Inflammatory macrophage (primary cell): ENCODE data around the gene SLC35F3.

Source experiments
- DNase-seq, 2 donors: peaks; one replicate each; pipeline ENCODE4 v3.0.0-alpha.2; 2020 to 2022

Gene SLC35F3

DNA sequence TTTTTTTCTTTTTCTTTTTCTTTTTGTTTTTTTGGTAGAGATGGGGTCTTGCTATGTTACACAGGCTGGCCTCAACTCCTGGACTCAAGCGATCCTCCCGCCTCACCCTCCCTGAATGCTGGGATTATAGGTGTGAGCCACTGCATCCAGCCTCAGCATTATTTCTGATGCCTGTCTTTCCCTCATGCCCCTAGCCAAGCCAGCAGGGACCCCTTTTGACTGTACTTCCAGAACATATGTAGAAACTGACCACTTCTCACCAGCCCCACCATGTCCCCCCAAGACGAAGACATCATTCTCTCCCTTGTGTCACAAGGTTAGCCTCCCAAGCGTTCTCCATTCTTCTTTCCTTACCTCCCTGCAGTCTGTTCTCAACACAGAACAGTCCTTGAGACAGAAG is 360.8 kb downstream of the SLC35F3 start:
- DNase-seq, result no peak

DNA sequence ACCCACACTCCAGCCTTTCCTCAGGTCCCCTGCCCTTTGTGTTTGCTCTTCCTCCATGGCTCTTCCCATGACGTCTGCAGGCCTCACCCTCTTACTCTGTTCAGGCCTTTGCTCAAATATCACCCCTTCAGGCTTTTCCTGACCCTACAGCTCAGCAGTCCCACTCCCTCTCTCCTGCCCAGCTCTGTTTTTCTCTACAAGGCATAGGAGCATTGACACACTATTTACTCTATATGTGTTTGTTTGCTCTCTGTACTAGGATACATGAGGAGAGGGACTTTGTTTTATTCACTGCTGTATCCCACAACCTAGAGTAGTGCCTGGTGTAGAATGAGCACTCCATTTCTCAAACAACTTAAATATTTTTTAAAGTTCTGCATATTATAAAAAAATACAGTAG is 361.4 kb downstream of the SLC35F3 start:
- no peak for DNase-seq

DNA sequence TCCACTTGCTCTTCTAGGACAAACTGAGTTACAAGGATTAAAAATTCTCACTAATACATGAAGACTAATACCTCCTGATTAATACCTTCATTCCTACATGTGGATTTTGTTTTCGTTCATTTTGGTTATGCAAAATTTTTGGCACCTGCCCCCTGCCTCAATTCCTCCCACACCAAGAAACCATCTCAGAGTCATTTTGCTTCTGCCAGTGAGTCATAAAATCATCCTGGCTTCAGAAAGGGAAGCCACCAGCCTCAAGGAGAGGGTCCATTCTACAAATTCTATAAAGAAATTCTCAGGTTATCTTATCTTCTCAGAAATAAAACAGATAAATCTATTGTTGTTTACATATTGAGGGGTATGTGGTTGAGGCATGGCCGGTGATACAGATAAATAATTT is 365.6 kb downstream of the SLC35F3 start:
- no peak for DNase-seq

DNA sequence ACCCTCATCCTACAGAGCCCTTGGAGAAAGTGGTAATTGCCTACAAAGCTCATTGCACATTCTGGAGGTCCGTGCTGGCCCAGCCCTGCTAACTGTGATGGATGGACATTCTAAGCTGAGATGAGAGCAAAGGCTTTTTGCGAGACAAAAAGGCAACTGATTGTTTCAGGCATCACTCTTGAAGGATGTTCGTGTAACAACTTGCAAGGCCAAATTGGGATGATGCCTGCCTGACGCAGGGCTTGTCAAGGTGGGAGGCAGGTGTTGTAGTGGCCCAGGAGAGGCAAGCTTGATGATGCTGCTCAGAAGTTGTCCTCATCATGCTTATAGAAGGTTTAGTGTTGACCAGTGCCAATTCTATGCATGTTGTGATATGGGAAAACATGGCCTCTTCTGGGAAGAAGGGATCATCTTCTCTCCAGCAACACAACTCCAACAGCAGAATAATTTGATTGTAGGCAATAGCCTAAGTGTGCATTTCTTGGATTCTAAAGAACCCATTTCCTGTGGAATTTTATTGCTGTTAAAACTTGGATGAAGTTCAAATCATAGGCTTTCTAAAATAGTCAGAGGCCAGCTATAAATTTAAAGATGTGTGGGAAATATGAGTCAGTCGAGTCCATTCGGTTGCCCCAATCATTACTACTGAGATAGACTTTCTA is 366.2 kb downstream of the SLC35F3 start:
- DNase-seq, result no peak

DNA sequence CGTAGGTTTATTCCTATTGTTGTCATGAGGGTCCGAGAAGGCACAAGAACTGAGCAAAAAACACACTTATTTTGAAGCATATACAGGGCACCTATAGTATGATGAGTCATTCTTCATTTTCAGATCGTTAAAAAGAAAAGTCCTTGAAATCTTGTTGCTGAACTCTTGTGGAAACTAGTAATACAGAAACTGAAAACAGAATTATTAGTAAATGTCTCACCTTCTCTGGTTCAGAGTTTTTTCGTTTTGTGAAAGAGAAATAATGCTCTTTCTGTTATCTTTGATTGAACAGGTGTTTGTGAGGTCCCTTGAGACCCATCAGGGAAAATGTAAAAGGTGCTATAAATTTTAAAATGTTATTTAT is 366.7 kb downstream of the SLC35F3 start:
- DNase-seq, result no peak

DNA sequence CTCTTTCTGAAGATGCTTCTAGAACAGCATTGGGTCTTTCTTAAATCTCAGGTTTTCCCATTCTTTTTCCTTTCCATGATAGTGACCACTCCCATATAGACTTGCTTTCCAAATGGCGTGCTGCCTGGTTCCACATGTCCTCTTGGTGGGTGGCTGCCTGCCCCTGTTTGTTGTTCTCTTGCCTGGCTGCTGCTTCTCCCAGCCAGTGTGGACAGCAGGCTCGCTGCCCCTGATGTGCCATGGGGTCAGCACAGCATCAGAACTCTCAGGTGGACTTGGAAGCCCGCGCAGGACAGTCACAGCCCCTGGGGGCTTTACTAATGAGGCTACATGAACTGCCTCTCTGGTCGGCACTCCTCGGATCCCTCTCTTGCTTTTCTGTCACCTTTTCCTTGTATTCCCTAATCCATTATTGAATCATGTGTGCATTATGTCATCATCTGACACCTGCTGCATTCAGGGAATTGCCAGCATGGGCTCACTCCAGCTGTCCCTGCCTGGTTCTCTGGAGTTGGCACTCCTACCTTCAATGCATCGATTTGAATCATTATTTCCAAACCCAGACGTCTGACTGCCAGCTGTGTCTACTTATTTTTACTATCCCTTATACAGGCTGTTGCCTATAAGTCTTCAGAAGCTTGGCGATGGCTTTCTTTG is 368.3 kb downstream of the SLC35F3 start:
- no peak for DNase-seq

DNA sequence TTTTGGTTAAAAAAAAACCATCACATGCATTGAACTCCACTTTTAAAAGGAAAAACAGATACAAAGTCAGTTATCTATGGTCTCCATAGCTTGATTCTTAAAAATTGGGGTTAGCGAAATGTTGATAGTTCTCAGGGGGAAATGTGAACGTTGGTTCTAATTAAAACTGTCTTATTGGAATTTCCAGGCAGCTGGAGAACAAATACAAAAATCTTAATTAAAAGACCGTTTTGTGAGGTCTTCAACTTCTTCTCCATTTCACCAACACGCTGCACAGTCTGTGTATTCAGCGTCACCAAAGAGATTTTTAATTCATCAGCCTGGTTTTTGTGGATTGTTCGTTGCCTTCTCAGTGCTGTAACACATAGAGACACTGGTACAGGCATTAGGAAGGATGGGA is 369.5 kb downstream of the SLC35F3 start:
- no peak for DNase-seq

DNA sequence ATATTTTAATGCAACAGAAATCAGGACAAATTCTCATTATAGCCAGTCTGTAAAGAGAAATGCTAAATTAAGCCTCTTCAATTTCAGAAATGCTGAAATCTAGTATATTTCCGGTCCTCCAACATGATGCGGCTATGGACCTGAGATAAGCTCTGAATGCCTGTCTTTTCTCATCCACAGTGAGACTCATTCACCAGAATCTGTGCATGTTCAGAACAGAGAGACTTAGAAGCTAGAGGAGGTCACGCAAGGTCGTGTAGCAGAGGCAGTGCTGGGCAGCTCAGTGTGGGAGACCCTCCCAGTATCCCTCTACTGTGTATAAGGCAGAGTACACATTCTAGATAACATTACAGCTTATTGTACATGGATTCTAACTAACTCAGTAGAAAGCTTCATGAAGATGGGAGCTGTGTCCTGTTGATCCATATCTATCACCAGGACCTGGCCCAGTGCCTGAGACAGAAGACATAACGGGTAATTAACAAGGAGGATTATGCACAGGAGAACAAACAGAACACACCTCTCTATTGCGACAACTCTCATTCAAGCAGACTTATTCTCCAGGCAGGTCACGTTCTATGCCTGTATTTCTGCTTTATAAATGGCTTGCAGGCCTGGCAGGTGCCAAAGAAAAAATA is 371.8 kb downstream of the SLC35F3 start:
- no peak for DNase-seq

DNA sequence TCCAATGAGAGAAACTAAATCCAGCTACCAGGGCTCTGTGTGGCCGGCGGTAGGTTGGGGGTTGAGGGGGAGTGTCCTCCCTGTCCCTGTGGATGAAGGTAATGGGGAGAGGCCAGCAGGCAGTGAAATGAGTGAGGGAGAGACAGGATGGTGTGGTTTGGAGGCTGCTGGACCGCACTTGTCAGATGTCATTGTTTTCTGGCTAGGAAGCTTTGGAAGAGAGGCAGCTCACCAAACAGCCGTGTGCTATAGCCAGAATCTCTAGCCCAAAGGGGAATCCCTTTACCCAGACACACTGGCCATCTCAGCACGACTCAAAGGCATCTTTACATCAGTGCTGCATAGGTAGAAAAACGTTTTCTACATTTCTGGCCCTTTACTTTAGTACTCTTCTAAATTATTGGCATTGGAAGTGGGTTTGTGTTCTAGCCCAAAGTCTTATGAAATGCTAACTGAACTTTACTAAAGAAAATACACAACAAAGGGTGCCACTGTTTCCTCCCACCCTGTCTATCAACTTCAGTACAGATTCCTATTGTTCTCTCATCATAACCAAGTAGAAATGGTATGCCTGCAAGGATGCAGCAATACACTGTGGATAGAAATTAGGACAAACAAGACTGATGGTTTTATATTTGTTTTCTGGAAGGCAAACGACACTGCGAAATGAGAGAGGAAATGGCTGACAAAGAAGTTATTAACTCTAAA is 372.8 kb downstream of the SLC35F3 start:
- DNase-seq, result no peak

DNA sequence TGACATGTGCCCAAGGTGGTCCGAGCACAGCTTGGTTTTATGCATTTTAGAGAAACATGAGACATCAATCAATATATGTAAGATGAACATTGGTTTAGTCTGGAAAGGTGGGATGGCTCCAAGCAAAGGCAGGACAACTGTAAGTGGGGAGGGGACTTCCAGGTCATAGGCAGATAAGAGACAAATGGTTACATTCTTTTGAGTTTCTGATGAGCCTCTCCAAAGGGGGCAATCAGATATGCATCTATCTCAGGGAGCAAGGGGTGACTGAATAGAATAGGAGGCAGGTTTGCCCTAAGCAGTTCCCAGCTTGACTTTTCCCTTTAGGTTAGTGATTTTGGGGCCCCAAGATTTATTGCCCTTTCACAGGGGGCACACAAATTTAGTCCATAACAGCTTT is 374.5 kb downstream of the SLC35F3 start:
- DNase-seq, result no peak

DNA sequence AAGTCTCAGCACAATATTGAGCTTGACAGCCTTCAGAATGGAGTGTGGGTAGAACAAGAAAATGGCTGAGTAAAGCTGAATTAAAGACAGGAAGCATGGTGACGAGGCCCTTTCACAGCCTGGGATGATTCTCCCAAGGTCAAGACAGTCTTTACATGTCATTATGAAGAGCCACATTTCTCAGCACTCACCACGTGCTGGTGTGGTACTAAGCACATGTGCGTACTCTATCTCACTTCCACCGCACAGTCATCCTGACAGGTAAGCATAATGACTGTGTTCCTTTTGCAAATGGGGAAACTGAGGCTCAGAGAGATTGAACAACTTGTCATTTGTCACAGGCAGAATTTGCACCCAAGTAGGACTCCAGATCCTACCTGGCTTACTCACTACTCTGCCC is 376.0 kb downstream of the SLC35F3 start:
- no peak for DNase-seq

DNA sequence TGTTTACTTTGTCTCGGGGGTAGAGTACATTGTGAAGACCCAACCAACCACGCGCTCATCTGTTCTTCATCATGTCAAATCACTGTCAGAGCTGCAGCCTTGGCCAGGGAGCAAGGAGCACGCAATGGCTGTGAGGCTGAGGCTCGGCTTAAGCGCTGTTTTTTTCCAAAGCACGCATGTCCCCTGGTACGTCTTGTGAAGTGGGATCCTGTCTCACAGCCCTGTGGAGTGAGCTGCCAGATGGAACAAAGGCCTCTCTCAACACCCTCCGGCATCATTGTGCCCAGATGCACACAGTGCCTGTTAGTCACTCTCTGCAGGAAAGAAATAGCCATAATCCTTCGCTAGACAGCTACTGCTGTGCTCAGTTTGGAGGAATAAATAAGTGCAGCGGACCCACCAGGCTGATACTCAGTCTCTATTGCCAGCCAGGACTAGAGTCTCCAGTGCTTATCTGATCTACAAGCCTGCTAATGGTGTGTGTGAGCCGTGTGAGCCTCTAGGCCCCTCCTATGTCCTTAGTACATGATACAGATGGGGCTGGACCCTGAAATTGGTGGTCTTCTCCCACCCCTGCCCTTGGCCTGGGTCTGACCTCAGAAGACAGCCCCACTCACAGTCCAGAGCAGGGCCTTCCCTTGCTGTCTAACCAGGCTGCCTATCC is 377.5 kb downstream of the SLC35F3 start:
- DNase-seq, result no peak

DNA sequence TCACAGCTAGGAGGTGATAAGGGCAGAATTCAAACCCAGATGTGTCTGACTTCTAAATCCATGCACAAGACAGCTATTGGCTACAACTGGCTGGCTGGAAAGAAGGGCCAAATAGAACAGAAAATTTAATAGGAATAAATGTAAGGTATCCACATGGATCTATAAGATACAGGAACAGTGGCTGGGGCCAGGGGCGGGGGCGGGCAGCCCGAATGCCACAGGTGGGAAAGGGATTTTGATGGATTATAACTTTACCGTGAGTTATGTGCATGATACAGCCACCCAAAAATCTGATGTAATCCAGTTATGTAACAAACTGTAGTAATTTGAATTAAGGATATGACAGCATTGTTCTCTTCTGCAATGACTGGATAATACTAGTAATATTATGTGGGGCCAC is 381.7 kb downstream of the SLC35F3 start:
- no peak for DNase-seq

DNA sequence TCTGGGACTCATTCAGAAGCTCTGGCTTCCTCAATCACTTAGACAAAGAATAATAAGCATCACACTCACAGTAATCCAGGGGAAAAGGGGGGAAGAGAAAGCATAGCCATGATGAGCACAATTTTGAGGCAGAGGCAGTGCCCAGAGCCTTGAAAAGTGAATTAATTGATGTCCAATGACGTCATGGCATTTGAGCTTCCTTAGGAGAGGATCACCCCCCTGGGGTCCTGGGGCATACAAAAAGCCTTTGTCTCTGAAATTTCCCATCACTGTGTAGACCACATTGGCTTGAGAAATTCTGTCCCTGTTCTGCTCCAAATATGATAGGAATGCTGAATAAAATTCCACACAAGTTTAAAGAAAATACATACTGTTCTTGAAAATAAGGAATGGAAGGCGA is 384.5 kb downstream of the SLC35F3 start:
- no peak for DNase-seq

DNA sequence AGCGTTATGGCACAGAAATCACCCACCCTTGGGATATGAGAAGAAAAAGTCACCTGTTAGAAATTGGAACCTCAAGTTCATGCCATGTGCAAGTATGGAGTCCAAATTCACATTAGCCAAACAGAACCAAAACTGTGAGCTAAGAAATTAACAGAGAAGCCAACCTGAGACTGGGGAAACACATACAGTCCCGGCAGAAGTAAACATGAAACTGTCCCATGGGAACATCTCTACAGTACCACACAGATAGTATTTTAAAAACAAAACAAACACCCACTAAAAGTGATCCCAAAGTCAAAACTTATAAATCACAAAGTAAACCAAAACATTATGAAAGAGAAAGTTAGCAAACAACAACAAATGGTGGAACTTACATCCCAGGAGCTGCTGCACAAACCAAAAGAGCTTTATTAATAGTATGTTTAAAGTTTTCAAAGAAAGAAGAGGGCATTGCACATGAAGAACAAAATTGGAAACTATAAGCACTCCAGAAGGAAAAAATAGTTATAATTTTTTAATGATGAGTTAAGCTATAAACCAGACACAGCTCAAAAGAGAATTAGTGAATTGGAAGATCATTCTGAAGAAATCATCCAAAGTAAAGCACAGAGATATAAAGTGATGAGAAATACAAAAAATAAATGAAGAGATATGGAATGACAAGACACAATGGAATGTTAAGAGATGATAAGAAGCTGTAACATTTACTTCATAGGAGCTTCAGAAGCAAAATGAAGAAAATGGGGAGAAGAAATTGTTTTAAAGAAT is 385.2 kb downstream of the SLC35F3 start:
- no peak for DNase-seq

DNA sequence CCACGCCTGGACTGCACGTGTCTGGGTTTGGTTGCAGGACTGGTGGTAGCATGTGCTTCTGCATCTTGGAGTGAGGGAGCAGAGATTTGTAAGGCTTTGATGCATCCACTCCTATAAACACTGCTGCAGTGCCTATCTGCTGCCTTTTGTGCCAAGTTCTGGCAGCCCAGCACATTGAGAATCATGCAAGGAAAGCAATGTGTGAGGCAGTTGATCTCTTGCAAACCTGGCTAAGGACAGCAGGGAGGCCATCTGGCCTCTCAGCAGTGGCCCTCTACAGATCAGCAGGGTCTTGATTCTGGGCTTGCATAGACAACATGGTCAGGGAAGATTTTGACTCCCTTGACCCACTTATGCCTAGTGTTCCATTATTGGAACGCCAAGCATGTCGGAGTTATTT is 387.5 kb downstream of the SLC35F3 start:
- no peak for DNase-seq

DNA sequence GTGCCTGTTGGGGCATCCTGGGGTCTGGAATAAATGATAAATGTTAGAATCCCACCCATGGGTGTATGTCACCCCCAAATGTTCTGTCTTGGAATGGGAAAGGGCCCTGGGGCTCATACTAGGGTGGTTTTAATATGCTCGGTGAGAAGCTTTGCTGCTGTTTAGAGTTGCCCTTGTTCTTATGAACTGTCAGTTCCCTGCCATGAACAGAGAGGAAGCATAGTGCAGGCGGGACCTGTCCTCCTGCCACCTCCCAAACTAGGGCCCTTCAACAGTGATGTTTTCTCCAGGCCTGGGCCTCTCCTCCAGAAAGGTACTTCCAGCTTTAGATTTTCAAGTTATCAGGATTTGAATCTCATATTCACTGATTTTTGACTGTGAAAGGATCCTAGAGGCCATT is 388.1 kb downstream of the SLC35F3 start:
- no peak for DNase-seq

DNA sequence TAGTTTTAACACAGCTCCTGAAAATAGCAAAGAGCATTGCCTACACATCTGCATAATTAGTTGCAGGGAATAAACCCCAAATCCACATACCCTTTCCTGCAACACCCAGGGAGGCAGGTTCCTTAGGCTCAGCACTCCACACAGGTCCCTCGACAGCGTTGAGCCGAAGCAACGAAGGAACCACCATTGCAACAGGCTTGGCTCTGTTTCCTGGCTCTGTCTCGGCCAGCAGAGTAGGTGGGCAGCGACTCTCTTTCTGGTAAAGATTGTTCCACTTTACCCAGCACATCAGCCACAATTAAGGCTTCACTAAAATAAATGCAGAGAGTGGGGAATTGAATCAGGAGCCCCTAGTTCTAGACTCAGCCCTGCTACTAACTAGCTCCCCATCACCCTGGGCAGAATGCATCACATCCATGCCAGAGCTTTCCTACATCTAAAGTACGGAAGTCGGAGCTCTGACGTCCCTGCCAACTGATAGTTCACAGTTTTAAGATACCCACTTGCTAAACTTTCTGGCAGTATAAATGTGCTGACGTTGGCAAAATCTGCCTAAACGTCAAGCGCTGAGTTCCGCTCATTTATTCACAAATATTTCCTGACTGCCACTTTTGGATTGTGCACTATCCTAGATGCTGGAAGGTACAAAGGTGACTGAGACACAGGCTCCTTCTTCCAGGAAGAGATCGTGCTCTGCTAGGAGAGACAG is 389.8 kb downstream of the SLC35F3 start:
- no peak for DNase-seq

DNA sequence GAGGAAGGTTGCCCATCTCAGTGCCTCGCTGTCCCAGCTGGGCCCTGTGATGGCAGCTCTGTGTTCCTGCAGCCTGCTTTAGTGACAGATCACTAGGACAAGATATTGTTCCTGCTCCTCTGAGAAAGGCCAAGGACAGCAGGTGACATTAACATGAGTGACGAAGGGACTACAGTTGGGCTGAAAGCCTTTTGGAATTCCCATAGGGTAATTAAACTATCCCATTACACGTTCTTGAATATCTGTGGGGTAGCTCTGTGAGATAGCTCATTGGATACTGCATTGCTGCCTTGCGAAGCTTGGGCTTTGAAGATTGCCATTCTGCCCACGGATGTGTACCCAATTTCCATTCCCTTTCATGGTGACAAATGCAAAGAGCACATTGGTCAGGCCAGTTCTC is 390.6 kb downstream of the SLC35F3 start:
- no peak for DNase-seq

DNA sequence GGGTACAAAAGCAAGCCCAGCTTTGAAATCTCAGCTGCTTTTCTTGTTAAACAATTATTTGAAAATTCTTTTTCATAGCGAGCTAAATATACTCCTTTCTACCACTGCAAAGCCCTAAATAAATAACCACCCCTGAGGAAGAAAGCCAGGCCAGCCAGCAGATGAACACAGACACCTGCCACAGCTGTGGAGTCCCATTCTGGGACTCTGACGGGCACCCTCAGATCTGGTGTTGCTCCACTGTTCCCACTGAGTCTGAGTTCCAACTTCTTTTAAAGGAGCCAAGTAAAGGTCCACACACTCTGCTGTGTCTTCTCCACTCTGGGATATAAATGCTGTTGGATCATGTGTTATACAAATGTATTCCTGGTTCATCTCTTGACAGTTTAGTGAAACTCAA is 391.1 kb downstream of the SLC35F3 start:
- DNase-seq, result no peak

DNA sequence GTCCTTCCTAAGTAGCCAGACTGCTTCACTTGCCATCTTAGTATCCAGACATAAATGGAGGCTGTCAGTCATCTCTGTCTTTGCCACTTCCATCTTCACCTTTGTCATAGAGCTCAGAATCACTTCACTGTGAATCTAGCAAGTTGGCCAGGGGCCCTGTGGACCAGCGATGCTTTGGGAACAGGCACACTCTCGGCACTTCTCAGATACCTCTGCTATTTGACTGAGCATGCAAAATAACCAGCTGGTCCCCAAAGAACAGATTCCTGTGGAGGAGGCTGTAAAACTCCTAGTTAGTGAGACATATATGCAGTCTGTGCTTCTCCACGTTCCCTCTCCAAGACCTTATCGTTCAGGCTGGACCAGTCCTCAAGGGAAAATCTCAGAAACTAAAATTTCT is 392.0 kb downstream of the SLC35F3 start:
- no peak for DNase-seq

DNA sequence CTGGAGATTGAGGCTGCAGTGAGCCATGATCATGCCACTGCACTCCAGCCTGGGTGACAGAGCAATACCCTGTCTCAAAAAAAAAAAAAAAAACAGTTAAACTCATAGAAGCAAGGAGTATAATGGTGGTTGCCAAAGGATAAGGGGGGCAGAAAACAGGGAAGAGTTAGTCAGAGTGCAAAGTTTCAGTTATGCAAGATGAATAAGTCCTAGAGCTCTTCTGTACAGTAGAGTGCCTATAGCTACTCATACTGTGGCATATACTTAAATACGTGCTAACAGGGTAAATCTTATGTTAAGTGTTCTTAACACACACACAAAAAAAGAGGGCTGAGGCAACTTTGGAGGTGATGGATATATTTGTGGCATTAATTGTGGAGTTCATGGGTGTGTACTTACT is 393.2 kb downstream of the SLC35F3 start:
- DNase-seq, result no peak
